ENCODE measurements around the gene ZNF429.
A peak's percentile ranks its signal among the peaks of the same experiment; 100 is the strongest.
"Not testable (repeated sequence)": the region's sequence is repeated elsewhere in the genome, so short reads cannot be mapped to it uniquely, and the experiment has no call there.

The ZNF429 gene

GRCh38 chr19:21505459-21506451 is at the start of gene ZNF429:
ZNF429 (plus strand) TSS chr19:21505602; CDS start chr19:21505772, 170 bp downstream.
- DNase-seq (ENCODE audit: low spot score): peak; percentile 99

- DNase-seq (ENCODE audit: low spot score): no peak
Measured at GRCh38 chr19:21460686-21461085, 44.7 kb upstream of the ZNF429 start.

GRCh38 chr19:21462540-21462939 is 42.9 kb upstream of the ZNF429 start:
- no peak for DNase-seq (ENCODE audit: low spot score)

GRCh38 chr19:21463449-21464105 is 41.8 kb upstream of the ZNF429 start:
- DNase-seq (ENCODE audit: low spot score): peak; percentile 92

GRCh38 chr19:21466627-21467026 is 38.8 kb upstream of the ZNF429 start:
- no peak for DNase-seq (ENCODE audit: low spot score)

GRCh38 chr19:21468791-21469190 is 36.6 kb upstream of the ZNF429 start:
- no peak for DNase-seq (ENCODE audit: low spot score)

- DNase-seq (ENCODE audit: low spot score): no peak
Measured at GRCh38 chr19:21472507-21472906, 32.9 kb upstream of the ZNF429 start.

- peak; percentile 76 for DNase-seq (ENCODE audit: low spot score)
Measured at GRCh38 chr19:21474671-21475181, 30.7 kb upstream of the ZNF429 start.

- DNase-seq (ENCODE audit: low spot score): not testable (repeated sequence)
Measured at GRCh38 chr19:21482361-21482760, 23.0 kb upstream of the ZNF429 start.

GRCh38 chr19:21482863-21483276 is 22.5 kb upstream of the ZNF429 start:
- DNase-seq (ENCODE audit: low spot score): no peak

- DNase-seq (ENCODE audit: low spot score): no peak
Measured at GRCh38 chr19:21483589-21484170, 21.7 kb upstream of the ZNF429 start.

- DNase-seq (ENCODE audit: low spot score): no peak
Measured at GRCh38 chr19:21484631-21485030, 20.8 kb upstream of the ZNF429 start.

- no peak for DNase-seq (ENCODE audit: low spot score)
Measured at GRCh38 chr19:21485926-21486325, 19.5 kb upstream of the ZNF429 start.

- DNase-seq (ENCODE audit: low spot score): no peak
Measured at GRCh38 chr19:21487969-21488368, 17.4 kb upstream of the ZNF429 start.

GRCh38 chr19:21491146-21491545 is 14.3 kb upstream of the ZNF429 start:
- no peak for DNase-seq (ENCODE audit: low spot score)

- DNase-seq (ENCODE audit: low spot score): no peak
Measured at GRCh38 chr19:21492947-21493906, 12.2 kb upstream of the ZNF429 start.

- DNase-seq (ENCODE audit: low spot score): no peak
Measured at GRCh38 chr19:21496876-21497275, 8.5 kb upstream of the ZNF429 start.

GRCh38 chr19:21498651-21499050 is 6.8 kb upstream of the ZNF429 start:
- DNase-seq (ENCODE audit: low spot score): no peak

GRCh38 chr19:21508198-21508597 is 2.8 kb downstream of the ZNF429 start:
- DNase-seq (ENCODE audit: low spot score): no peak

GRCh38 chr19:21511058-21511457 is 5.7 kb downstream of the ZNF429 start:
- not testable (repeated sequence) for DNase-seq (ENCODE audit: low spot score)

- not testable (repeated sequence) for DNase-seq (ENCODE audit: low spot score)
Measured at GRCh38 chr19:21512609-21513008, 7.2 kb downstream of the ZNF429 start.
